Measurements from ENCODE around the gene TNFAIP6. TPM values are rescaled to one million over a fixed set of nuclear protein-coding genes. Genes with fewer than 3 reads are reported as not detected.

Gene TNFAIP6
- total RNA-seq, 1 donor from 2014 or later, result 2.6 TPM

Other genes starting within 250 kb of the TNFAIP6 start
- gene RBM43, start 95.7 kb upstream of the TNFAIP6 start, total RNA-seq, result 0.51 and 0.79 TPM in 2 replicates
- gene NMI, start 67.9 kb upstream of the TNFAIP6 start, total RNA-seq, result 1.3 and 2.6 TPM in 2 replicates
- 22.1 and 25.3 TPM in 2 replicates for gene RIF1, start 52.3 kb downstream of the TNFAIP6 start, total RNA-seq

Measured in bronchial epithelial cell (primary cell).